ENCODE results near the gene STRBP. TPM values are rescaled to one million over a fixed set of nuclear protein-coding genes. Genes with fewer than 3 reads are reported as not detected.

The STRBP gene
- total and polyA plus RNA-seq, 2 of the 8 experiments (the other 6 are each of a cell fraction or from before 2014, with no cell fraction given) = 29.7 to 105 TPM

GRCh38 chr9:123300554-123300953, 32.2 kb upstream of the STRBP start:
- Histone ChIP-seq H2BK5ac (ENCODE audit: low read depth, low read length) (no peak overlapping the region), H4K20me1 (replicated peaks in 1 of 2; ENCODE audit: control insufficient read depth in 1 of 2, insufficient read depth in 2 of 2, low read length in 2 of 2) (no peaks in the 10 kb centered on the region), H3K27me3 (replicated peaks in 1 of 4; ENCODE audit: control insufficient read depth in 3 of 4, extremely low read depth in 1 of 4, insufficient read depth in 3 of 4, low read length in 3 of 4) (no peaks in the 10 kb centered on the region), H2AFZ (ENCODE audit: low read length) (no peak overlapping the region), H3K9me3 (ENCODE audit: insufficient read depth in 2 of 2, low read depth in 1 of 2, low read length in 1 of 2) (no peaks in the 10 kb centered on the region), H3K4ac (replicated peaks; ENCODE audit: insufficient read length, low read depth, low read length) (no peak overlapping the region), H2BK15ac (ENCODE audit: low read length) (no peak overlapping the region; the same call in 1 of the 2 replicates), H3K4me1 (replicated peaks in 1 of 4; ENCODE audit: control insufficient read depth in 3 of 4, insufficient read depth in 4 of 4, low read length in 3 of 4) (no peaks in the 10 kb centered on the region; a peak in 1 of 7 replicates), H3K9ac (replicated peaks in 1 of 4; ENCODE audit: extremely low read depth in 1 of 4, low read depth in 3 of 4, low read length in 3 of 4) (no peak overlapping the region), H3K18ac (ENCODE audit: extremely low read depth, low read length) (peak overlapping the region; percentile 29; the same call in 1 of the 2 replicates), H3K23me2 (ENCODE audit: low read depth, low read length) (no peaks in the 10 kb centered on the region; the same call in 1 of the 2 replicates), H3K79me2 (ENCODE audit: control insufficient read depth in 1 of 2, insufficient read depth in 2 of 2, low read length in 2 of 2) (no peaks in the 10 kb centered on the region), H2BK12ac (ENCODE audit: low read depth, low read length) (no peak overlapping the region), H3K56ac (replicated peaks; ENCODE audit: insufficient read length, low read depth, low read length) (no peak overlapping the region), H3K27ac (ENCODE audit: low read depth, low read length) (no peak overlapping the region), H2AK5ac (ENCODE audit: low read depth, low read length) (no peak overlapping the region), H4K8ac (ENCODE audit: extremely low read depth, insufficient read depth, low read length) (no peak overlapping the region), H3K79me1 (ENCODE audit: low read depth, low read length) (no peaks in the 10 kb centered on the region), H3K14ac (ENCODE audit: insufficient read length) (no peak overlapping the region), H3K36me3 (ENCODE audit: control insufficient read depth in 2 of 4, insufficient read depth in 4 of 4, low read length in 3 of 4) (no peaks in the 10 kb centered on the region), H3K23ac (ENCODE audit: insufficient read length) (no peak overlapping the region), H3K4me2 (ENCODE audit: insufficient read depth in 1 of 2, low read depth in 2 of 2, low read length in 2 of 2) (no peak overlapping the region), H4K91ac (replicated peaks; ENCODE audit: insufficient read length, low read length) (no peak overlapping the region), H2BK120ac (replicated peaks; ENCODE audit: low read depth, low read length) (no peak overlapping the region), H3K4me3 (ENCODE audit: extremely low read depth in 1 of 4, insufficient read depth in 2 of 4, low read depth in 3 of 4, low read length in 4 of 4) (no peak overlapping the region), H4K5ac (ENCODE audit: insufficient read length, low read depth, low read length) (no peak overlapping the region), H2BK20ac (ENCODE audit: low read length) (no peak overlapping the region)
- ChIA-PET POLR2A (ENCODE audit: partially characterized antibody) (no interaction called here), CTCF (ENCODE audit: partially characterized antibody) (interaction anchor here (0.6 to 1.6 kb wide), 4 partner anchors 9 to 210 kb away, joined by 3 to 4 read pairs (median 3); no protein-coding TSS in a partner anchor)
- no peak for FAIRE-seq
- DNase-seq (ENCODE audit: low read depth in 1 of 2, low spot score in 2 of 2) = no peak
- WGBS, 2 experiments (ENCODE audit: extremely low coverage in 1 of 2, insufficient coverage in 1 of 2, insufficient read length in 1 of 2, insufficient replicate concordance in 2 of 2, low coverage in 1 of 2, low lambda C conversion rate in 2 of 2, missing lambda C conversion rate in 1 of 2) = 78% methylated on average over 3 of the region's 3 CpGs; no CpG with 5 or more reads in 1 of the 2 experiments
- TF ChIP-seq POLR2AphosphoS5 (IDR thresholded peaks at IDR 0.05; ENCODE audit: low read depth, low read length) = no peak
- TF ChIP-seq HDAC6 (IDR thresholded peaks at IDR 0.05; ENCODE audit: low read depth, low read length) = no peak
- no peak for TF ChIP-seq TAF7 (optimal IDR thresholded peaks at IDR 0.05; ENCODE audit: borderline replicate concordance, low read depth, low read length)
- TF ChIP-seq EZH2 (IDR thresholded peaks at IDR 0.05; ENCODE audit: low read depth, low read length, severe bottlenecking) = no peak
- no peak for TF ChIP-seq CHD2 (IDR thresholded peaks at IDR 0.05; ENCODE audit: low read length)
- no peak for TF ChIP-seq E2F6 (IDR thresholded peaks at IDR 0.05)
- TF ChIP-seq ASH2L (IDR thresholded peaks at IDR 0.05; ENCODE audit: low read length) = no peak
- no peak for TF ChIP-seq SIX5 (IDR thresholded peaks at IDR 0.05; ENCODE audit: low read depth, low read length)
- no peak for TF ChIP-seq ZNF274 (IDR thresholded peaks at IDR 0.05; ENCODE audit: borderline replicate concordance, extremely low read depth, low read length)

Data from H1 (cell line).